GM23248 (cell line): ENCODE data around the gene UQCRHL. TPM values are rescaled to one million over a fixed set of nuclear protein-coding genes. Genes with fewer than 3 reads are reported as not detected.

ENCODE experiments used
- DNase-seq: peaks from one replicate; pipeline ENCODE4 v3.0.0-alpha.2; 2015
- H2AFZ ChIP-seq: fragments of 200-600 bp; sonication (generic); 2 replicates; pipeline ENCODE4 v1.6.1; 2016; ENCODE audit warnings: antibody characterized with exemption
- H3F3A ChIP-seq: fragments of 200-600 bp; sonication (generic); 2 replicates; pipeline ENCODE4 v1.6.1; 2016; ENCODE audit warnings: mild to moderate bottlenecking, antibody characterized with exemption, mixed run types; ENCODE audit not compliant: insufficient read depth
- H3K27ac ChIP-seq: fragments of 200-600 bp; sonication (generic); 2 replicates; pipeline ENCODE4 v1.5.1; 2016; ENCODE audit warnings: mild to moderate bottlenecking
- H3K27me3 ChIP-seq: fragments of 200-600 bp; sonication (generic); replicated peaks from 2 replicates; pipeline ENCODE4 v1.6.1; 2016; ENCODE audit warnings: mild to moderate bottlenecking; ENCODE audit not compliant: insufficient read depth
- H3K36me3 ChIP-seq: fragments of 200-600 bp; sonication (generic); 2 replicates; pipeline ENCODE4 v1.6.1; 2016; ENCODE audit warnings: low read depth, mild to moderate bottlenecking
- H3K4me1 ChIP-seq: fragments of 200-600 bp; sonication (generic); 2 replicates; pipeline ENCODE4 v1.6.1; 2016; ENCODE audit warnings: mild to moderate bottlenecking; ENCODE audit not compliant: insufficient read depth
- H3K4me2 ChIP-seq: fragments of 200-600 bp; sonication (generic); one replicate; pipeline ENCODE4 v1.6.1; 2016; ENCODE audit warnings: mild to moderate bottlenecking; ENCODE audit not compliant: unreplicated experiment
- H3K4me3 ChIP-seq: fragments of 200-600 bp; sonication (generic); 2 replicates; pipeline ENCODE4 v1.5.1; 2016; ENCODE audit warnings: mild to moderate bottlenecking
- H3K79me2 ChIP-seq: fragments of 200-600 bp; sonication (generic); 2 replicates; pipeline ENCODE4 v1.6.1; 2016; ENCODE audit warnings: mild to moderate bottlenecking; ENCODE audit not compliant: insufficient read depth
- H3K9ac ChIP-seq: fragments of 200-600 bp; sonication (generic); 2 replicates; pipeline ENCODE4 v1.6.1; 2016; ENCODE audit warnings: mild to moderate bottlenecking
- H3K9me2 ChIP-seq: fragments of 200-600 bp; sonication (generic); 2 replicates; pipeline ENCODE4 v1.6.1; 2016; ENCODE audit warnings: mixed run types, mild to moderate bottlenecking, moderate library complexity; ENCODE audit not compliant: insufficient read depth
- H3K9me3 ChIP-seq: fragments of 200-600 bp; sonication (generic); one replicate; pipeline ENCODE4 v1.6.1; 2017; ENCODE audit warnings: low read depth
- H4K20me1 ChIP-seq: fragments of 200-600 bp; sonication (generic); 2 replicates; pipeline ENCODE4 v1.6.0; 2016; ENCODE audit not compliant: insufficient read depth
- EZH2 ChIP-seq: fragments of 200-600 bp; sonication (generic); IDR thresholded peaks from 2 replicates; pipeline ENCODE4 v1.6.1; 2018; ENCODE audit warnings: antibody characterized with exemption, mild to moderate bottlenecking; ENCODE audit not compliant: insufficient read depth, poor library complexity, severe bottlenecking
- EZH2phosphoT487 ChIP-seq: fragments of 200-600 bp; sonication (generic); IDR thresholded peaks from 2 replicates; pipeline ENCODE4 v1.6.1; 2018; ENCODE audit warnings: antibody characterized with exemption, moderate library complexity, mild to moderate bottlenecking, low read depth; ENCODE audit not compliant: insufficient read depth
- WGBS, 2 experiments: methylation state at CpG; one replicate each; pipeline ENCODE4 v1.1.6; 2015 to 2017; ENCODE audit warnings: low lambda C conversion rate in 2 of 2, low coverage in 1 of 2; ENCODE audit errors: missing lambda C conversion rate in 2 of 2; 5-methylcytosine and 5-hydroxymethylcytosine counted together
- in situ Hi-C: fragments of 300-500 bp; cut with MboI; formaldehyde crosslinking; loops from 2 replicates; pipeline ENCODE4 v1.15.0; 2020
- polyA plus RNA-seq: library from polyadenylated mRNA; unstranded; fragments of >200 nt; fragmentation: Nextera tagmentation; extraction: Ambion mirVana; gene quantifications from 2 replicates; pipeline ENCODE4 v1.2.1, GENCODE V29; 2016
- total RNA-seq: library from RNA; depleted of rRNA; stranded (reverse); fragments of >200 nt; shearing (Covaris generic); gene quantifications from 2 replicates; pipeline ENCODE4 v1.2.3, GENCODE V29; 2014

The UQCRHL gene
- total and polyA plus RNA-seq, 2 experiments from 2014 or later: 0.32 to 0.60 TPM

- no peak overlapping the region for H3K27ac ChIP-seq
- TF ChIP-seq EZH2 (no peak), EZH2phosphoT487 (no peak)
- no peak overlapping the region for H3K4me3 ChIP-seq
- WGBS, 2 experiments: 18 to 33% methylated on average over 1 of the region's 1 CpG
- no peak overlapping the region for H3K9ac ChIP-seq
- no peaks in the 10 kb centered on the region for H4K20me1 ChIP-seq
- no peaks in the 10 kb centered on the region for H3K36me3 ChIP-seq
- H2AFZ ChIP-seq: no peak overlapping the region
- no peaks in the 10 kb centered on the region for H3K27me3 ChIP-seq
- in situ Hi-C loops: loop anchor here (5.0 kb wide), 1 partner anchor 187 kb away; no protein-coding TSS in a partner anchor
- H3K4me2 ChIP-seq: no peak overlapping the region
- no peak for DNase-seq
- H3K9me2 ChIP-seq: no peaks in the 10 kb centered on the region
- no peaks in the 10 kb centered on the region for H3K4me1 ChIP-seq
- H3F3A ChIP-seq: 0 out of 2 replicates have a peak, but pooled peaks cover 3% of the 10 kb centered on the region
- no peaks in the 10 kb centered on the region for H3K79me2 ChIP-seq
- no peaks in the 10 kb centered on the region for H3K9me3 ChIP-seq
Observed at GRCh38 chr1:15810073-15810472, 2.6 kb upstream of the UQCRHL start.

GRCh38 chr1:15808955-15809354, 1.5 kb upstream of the UQCRHL start:
- no peaks in the 10 kb centered on the region for H3K4me1 ChIP-seq
- in situ Hi-C loops: no loop called here
- 83 to 100% methylated on average over 1 of the region's 1 CpG for WGBS, 2 experiments

DNA sequence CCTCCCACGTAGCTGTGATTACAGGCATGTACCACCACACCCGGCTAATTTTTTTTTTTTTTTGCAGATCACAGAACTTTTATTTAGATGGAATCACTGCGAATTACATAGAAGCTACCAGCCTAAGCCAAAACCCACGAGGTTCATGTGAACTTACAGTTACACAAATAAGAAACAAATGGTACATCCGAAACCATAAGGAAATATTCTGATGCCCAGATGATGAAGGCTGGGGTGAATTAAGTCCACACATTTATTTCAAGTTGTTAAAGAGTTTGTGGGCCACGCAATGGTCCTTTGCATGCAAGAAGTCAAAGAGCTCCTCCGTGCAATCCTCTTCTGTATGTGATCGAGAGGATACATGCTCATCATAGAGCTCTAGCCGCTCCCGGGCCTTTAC, 328 bp downstream of the UQCRHL start:
- Histone ChIP-seq H3F3A (0 out of 2 replicates have a peak, but pooled peaks cover 3% of the 10 kb centered on the region), H3K36me3 (no peaks in the 10 kb centered on the region), H3K79me2 (no peaks in the 10 kb centered on the region), H4K20me1 (no peaks in the 10 kb centered on the region), H3K27ac (no peak overlapping the region), H3K4me3 (no peak overlapping the region), H3K9ac (no peak overlapping the region), H3K4me2 (no peak overlapping the region), H2AFZ (no peak overlapping the region), H3K4me1 (peaks cover 12% of the 10 kb centered on the region), H3K27me3 (no peaks in the 10 kb centered on the region), H3K9me3 (no peaks in the 10 kb centered on the region), H3K9me2 (no peaks in the 10 kb centered on the region)
- TF ChIP-seq EZH2phosphoT487 (no peak), EZH2 (no peak)
- in situ Hi-C loops: no loop called here
- WGBS, 2 experiments: 67 to 68% methylated on average over 10 of the region's 10 CpGs
- no peak for DNase-seq

More at GRCh38 chr1:15808955-15809354, 1.5 kb upstream of the UQCRHL start:
- no peaks in the 10 kb centered on the region for H3K36me3 ChIP-seq
- no peaks in the 10 kb centered on the region for H3K9me2 ChIP-seq
- H3K4me2 ChIP-seq: no peak overlapping the region
- H3K4me3 ChIP-seq: no peak overlapping the region
- no peak overlapping the region for H3K9ac ChIP-seq
- no peak overlapping the region for H3K27ac ChIP-seq
- DNase-seq: no peak
- H3K27me3 ChIP-seq: no peaks in the 10 kb centered on the region
- no peak overlapping the region for H2AFZ ChIP-seq
- H3K79me2 ChIP-seq: no peaks in the 10 kb centered on the region
- TF ChIP-seq EZH2phosphoT487: no peak
- no peak for TF ChIP-seq EZH2
- H4K20me1 ChIP-seq: no peaks in the 10 kb centered on the region
- H3K9me3 ChIP-seq: no peaks in the 10 kb centered on the region
- 0 out of 2 replicates have a peak, but pooled peaks cover 3% of the 10 kb centered on the region for H3F3A ChIP-seq

GRCh38 chr1:15804060-15804459, 3.4 kb downstream of the UQCRHL start:
- Histone ChIP-seq H3K27me3 (no peaks in the 10 kb centered on the region), H3K9me3 (no peaks in the 10 kb centered on the region), H4K20me1 (no peaks in the 10 kb centered on the region), H3F3A (peaks cover 19% of the 10 kb centered on the region), H3K4me3 (no peak overlapping the region), H3K36me3 (no peaks in the 10 kb centered on the region), H3K79me2 (no peaks in the 10 kb centered on the region), H3K4me1 (peaks cover 42% of the 10 kb centered on the region), H3K9ac (no peak overlapping the region), H3K27ac (no peak overlapping the region), H3K4me2 (no peak overlapping the region), H2AFZ (no peak overlapping the region), H3K9me2 (no peaks in the 10 kb centered on the region)
- DNase-seq: no peak
- in situ Hi-C loops: no loop called here
- no peak for TF ChIP-seq EZH2
- no peak for TF ChIP-seq EZH2phosphoT487
- WGBS, 2 experiments: 91 to 93% methylated on average over 8 of the region's 8 CpGs

- Histone ChIP-seq H3K9me2 (no peaks in the 10 kb centered on the region), H3K9ac (no peak overlapping the region), H3K4me1 (peaks cover 47% of the 10 kb centered on the region), H3K9me3 (no peaks in the 10 kb centered on the region), H3K4me2 (no peak overlapping the region), H3K27ac (no peak overlapping the region), H4K20me1 (no peaks in the 10 kb centered on the region), H3K27me3 (no peaks in the 10 kb centered on the region), H3K36me3 (no peaks in the 10 kb centered on the region), H3F3A (peaks cover 24% of the 10 kb centered on the region), H3K79me2 (no peaks in the 10 kb centered on the region), H2AFZ (no peak overlapping the region), H3K4me3 (no peak overlapping the region)
- in situ Hi-C loops: no loop called here
- DNase-seq: peak; percentile 50
- 63% methylated on average over 4 of the region's 4 CpGs for WGBS, 2 experiments
- TF ChIP-seq EZH2 (no peak), EZH2phosphoT487 (no peak)
Observed at GRCh38 chr1:15803380-15803779, 4.1 kb downstream of the UQCRHL start.
